Lung (tissue), 12 donors: ENCODE measurements around the gene ZKSCAN1. TPM values are rescaled to one million over a fixed set of nuclear protein-coding genes. Genes with fewer than 3 reads are reported as not detected.

Source experiments
- ATAC-seq: fragments of 200-7000 bp; cut with Tn5 transposase; one replicate; pipeline ENCODE4 v1.9.1; 2020; ENCODE audit warnings: moderate number of reproducible peaks; ENCODE audit not compliant: insufficient read depth, low FRiP score
- DNase-seq, 3 donors: peaks; one replicate each; pipeline ENCODE4 v3.0.0-alpha.2; 2013 to 2017
- H3K27ac ChIP-seq, 2 donors: one replicate each; pipeline ENCODE4 v1.5.1; 2013; ENCODE audit warnings: mild to moderate bottlenecking in 2 of 2, moderate library complexity in 2 of 2, control low read depth in 1 of 2, inconsistent platforms in 1 of 2, low read depth in 1 of 2, low read length in 1 of 2
- H3K27me3 ChIP-seq, 3 donors: one replicate each; pipeline ENCODE4 v1.5.1; 2013; ENCODE audit warnings: low read length in 2 of 3; ENCODE audit not compliant: control insufficient read depth in 3 of 3, insufficient read depth in 3 of 3
- H3K36me3 ChIP-seq, 4 donors: one replicate each; pipeline ENCODE4 v1.5.1; 2013; ENCODE audit warnings: low read length in 4 of 4, mild to moderate bottlenecking in 1 of 4, moderate library complexity in 1 of 4; ENCODE audit not compliant: control insufficient read depth in 4 of 4, insufficient read depth in 4 of 4
- H3K4me1 ChIP-seq, 5 donors: one replicate each; pipeline ENCODE4 v1.5.1; 2013; ENCODE audit warnings: low read length in 5 of 5, mild to moderate bottlenecking in 2 of 5, moderate library complexity in 1 of 5; ENCODE audit not compliant: control insufficient read depth in 5 of 5, insufficient read depth in 5 of 5
- H3K4me3 ChIP-seq: one replicate; pipeline ENCODE4 v1.5.1; 2013; ENCODE audit warnings: mild to moderate bottlenecking, control low read depth, moderate library complexity
- H3K9ac ChIP-seq, 2 donors: one replicate each; pipeline ENCODE4 v1.5.1; 2013; ENCODE audit warnings: low read length in 2 of 2, control low read depth in 1 of 2; ENCODE audit not compliant: insufficient read depth in 1 of 2
- H3K9me3 ChIP-seq, 4 donors: one replicate each; pipeline ENCODE4 v1.5.1; 2013; ENCODE audit warnings: low read length in 3 of 4, mild to moderate bottlenecking in 1 of 4, moderate library complexity in 1 of 4; ENCODE audit not compliant: control insufficient read depth in 4 of 4, insufficient read depth in 3 of 4
- WGBS, 2 donors: extraction: QIAGEN DNeasy Blood & Tissue Kit; methylation state at CpG; one replicate each; pipeline ENCODE4 v1.1.7; 2013; 5-methylcytosine and 5-hydroxymethylcytosine counted together
- polyA plus RNA-seq, 2 donors: library from polyadenylated mRNA; stranded (reverse); fragments of 200-250 nt; gene quantifications; one replicate each; pipeline ENCODE4 v1.2.1, GENCODE V29; 2013
- total RNA-seq, 2 donors: library from RNA; depleted of rRNA in 1 of 2; stranded (reverse); fragments of >200 nt in 1 of 2; gene quantifications; one replicate each; pipeline ENCODE4 v1.2.1, GENCODE V29; 2014 to 2021
- TF ChIP-seq, protein P1 (sequence below): IDR thresholded peaks from 2 replicates; pipeline ENCODE4 v1.5.1; 2012; ENCODE audit warnings: mild to moderate bottlenecking; ENCODE audit errors: control extremely low read depth, extremely low read depth
- donor health status: control.
- donor health status: control.
- donor health status: Bipolar disorder and iron deficiency.
- donor health status: healthy.
- donor health status: DM: yes; HTN: yes; CAD: no.

The ZKSCAN1 gene
- total and polyA plus RNA-seq, 4 donors = 8.2 to 54.0 (median 29.6) TPM

GRCh38 chr7:100061518-100062193 is 46.3 kb downstream of the ZKSCAN1 start:
- ATAC-seq (no peak), DNase-seq (no peak)
- no peak overlapping the region for H3K27ac ChIP-seq
- H3K4me3 ChIP-seq = no peak overlapping the region
- H3K9me3 ChIP-seq = no peaks in the 10 kb centered on the region
- no peak overlapping the region for H3K9ac ChIP-seq
- H3K36me3 ChIP-seq = peaks cover 22 to 36% (median 27%) of the 10 kb centered on the region in 4 donors
- TF ChIP-seq, protein P1, sequence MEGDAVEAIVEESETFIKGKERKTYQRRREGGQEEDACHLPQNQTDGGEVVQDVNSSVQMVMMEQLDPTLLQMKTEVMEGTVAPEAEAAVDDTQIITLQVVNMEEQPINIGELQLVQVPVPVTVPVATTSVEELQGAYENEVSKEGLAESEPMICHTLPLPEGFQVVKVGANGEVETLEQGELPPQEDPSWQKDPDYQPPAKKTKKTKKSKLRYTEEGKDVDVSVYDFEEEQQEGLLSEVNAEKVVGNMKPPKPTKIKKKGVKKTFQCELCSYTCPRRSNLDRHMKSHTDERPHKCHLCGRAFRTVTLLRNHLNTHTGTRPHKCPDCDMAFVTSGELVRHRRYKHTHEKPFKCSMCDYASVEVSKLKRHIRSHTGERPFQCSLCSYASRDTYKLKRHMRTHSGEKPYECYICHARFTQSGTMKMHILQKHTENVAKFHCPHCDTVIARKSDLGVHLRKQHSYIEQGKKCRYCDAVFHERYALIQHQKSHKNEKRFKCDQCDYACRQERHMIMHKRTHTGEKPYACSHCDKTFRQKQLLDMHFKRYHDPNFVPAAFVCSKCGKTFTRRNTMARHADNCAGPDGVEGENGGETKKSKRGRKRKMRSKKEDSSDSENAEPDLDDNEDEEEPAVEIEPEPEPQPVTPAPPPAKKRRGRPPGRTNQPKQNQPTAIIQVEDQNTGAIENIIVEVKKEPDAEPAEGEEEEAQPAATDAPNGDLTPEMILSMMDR = no peak
- peaks cover 4 to 14% (median 9%) of the 10 kb centered on the region in 5 donors for H3K4me1 ChIP-seq
- 96% methylated on average over 11 of the region's 11 CpGs for WGBS, 2 donors
- no peaks in the 10 kb centered on the region for H3K27me3 ChIP-seq

- Histone ChIP-seq H3K4me1 (peaks cover 4 to 14% (median 9%) of the 10 kb centered on the region in 5 donors), H3K9ac (no peak overlapping the region), H3K36me3 (peaks cover 14 to 25% (median 18%) of the 10 kb centered on the region in 4 donors), H3K9me3 (no peaks in the 10 kb centered on the region), H3K27me3 (no peaks in the 10 kb centered on the region), H3K27ac (no peak overlapping the region), H3K4me3 (no peak overlapping the region)
- DNase-seq = no peak
- TF ChIP-seq, protein P1 = no peak
- ATAC-seq = no peak
- WGBS, 2 donors = 95 to 100% methylated on average over 4 of the region's 4 CpGs
Observed at GRCh38 chr7:100063376-100063775, 48.0 kb downstream of the ZKSCAN1 start.

- WGBS, 2 donors = 92 to 93% methylated on average over 9 of the region's 9 CpGs
- H3K4me3 ChIP-seq = no peak overlapping the region
- H3K27ac ChIP-seq = no peak overlapping the region
- TF ChIP-seq, protein P1 = no peak
- no peak overlapping the region for H3K9ac ChIP-seq
- H3K27me3 ChIP-seq = no peaks in the 10 kb centered on the region
- no peaks in the 10 kb centered on the region for H3K9me3 ChIP-seq
- ATAC-seq = no peak
- peaks cover 4 to 14% (median 9%) of the 10 kb centered on the region in 5 donors for H3K4me1 ChIP-seq
- peaks cover 12 to 26% (median 17%) of the 10 kb centered on the region in 4 donors for H3K36me3 ChIP-seq
- DNase-seq = no peak
Observed at GRCh38 chr7:100064162-100064561, 48.8 kb downstream of the ZKSCAN1 start.
